Astrocyte (in vitro differentiated cells and primary cell): ENCODE measurements around the gene SPIRE1. TPM values are rescaled to one million over a fixed set of nuclear protein-coding genes. Genes with fewer than 3 reads are reported as not detected.

ENCODE experiments used
- total RNA-seq: library from RNA; stranded (reverse); gene quantifications from 2 replicates; pipeline ENCODE4 v1.2.1, GENCODE V29; 2021

The SPIRE1 gene
- total RNA-seq, 1 donor from 2014 or later: 42.0 TPM

Other genes starting within 250 kb of the SPIRE1 start
- 7.5 and 9.5 TPM in 2 replicates for gene CEP76, start 44.6 kb upstream of the SPIRE1 start, total RNA-seq
- gene PSMG2, start 44.9 kb upstream of the SPIRE1 start, total RNA-seq: 57.4 and 60.1 TPM in 2 replicates
- 20.2 and 25.9 TPM in 2 replicates for gene PTPN2, start 226.1 kb upstream of the SPIRE1 start, total RNA-seq